Activated CD4-positive, CD25-positive, alpha-beta regulatory T cell treated with anti-CD3 and anti-CD28 coated beads, Interleukin-2, amount 50 U/mL, for 16 hours (primary cell): ENCODE measurements around the gene ZFAND2B.

Source experiments
- DNase-seq: peaks from one replicate; pipeline ENCODE4 v3.0.0-alpha.2; 2020; ENCODE audit warnings: low read depth, low spot score

ZFAND2B gene

GRCh38 chr2:219206328-219207133 is at the start of gene ZFAND2B:
Gene ZFAND2B (plus strand): TSS chr2:219206782. CDS start chr2:219206988, 206 bp downstream.
- peak; percentile 89 for DNase-seq

- no peak for DNase-seq
Observed at GRCh38 chr2:219157396-219157795, 49.2 kb upstream of the ZFAND2B start.

GRCh38 chr2:219158025-219158424 is 48.6 kb upstream of the ZFAND2B start:
- no peak for DNase-seq

GRCh38 chr2:219158586-219158985 is 48.0 kb upstream of the ZFAND2B start:
- DNase-seq: no peak

GRCh38 chr2:219159771-219160185 is 46.8 kb upstream of the ZFAND2B start:
- DNase-seq: no peak

- DNase-seq: peak; percentile 81
Observed at GRCh38 chr2:219160186-219161017, 46.2 kb upstream of the ZFAND2B start, which contains the start of gene NHEJ1. Gene NHEJ1 (minus strand): TSS chr2:219160815. CDS start chr2:219158362, 2,453 bp downstream.

- DNase-seq: no peak
Observed at GRCh38 chr2:219161097-219161496, 45.5 kb upstream of the ZFAND2B start.

GRCh38 chr2:219163156-219163555 is 43.4 kb upstream of the ZFAND2B start:
- DNase-seq: no peak

- no peak for DNase-seq
Observed at GRCh38 chr2:219165058-219165911, 41.3 kb upstream of the ZFAND2B start.

GRCh38 chr2:219167997-219168396 is 38.6 kb upstream of the ZFAND2B start:
- DNase-seq: no peak

- DNase-seq: no peak
Observed at GRCh38 chr2:219168526-219168925, 38.1 kb upstream of the ZFAND2B start.

- no peak for DNase-seq
Observed at GRCh38 chr2:219168932-219169331, 37.6 kb upstream of the ZFAND2B start.

GRCh38 chr2:219169930-219170654 is 36.5 kb upstream of the ZFAND2B start, which contains the start of gene SLC23A3:
Gene SLC23A3 (minus strand): TSS chr2:219170029. CDS start chr2:219169984, 45 bp downstream.
- no peak for DNase-seq

- DNase-seq: no peak
Observed at GRCh38 chr2:219171231-219171651, 35.3 kb upstream of the ZFAND2B start.

GRCh38 chr2:219172231-219173154 is 34.1 kb upstream of the ZFAND2B start:
- no peak for DNase-seq

- DNase-seq: no peak
Observed at GRCh38 chr2:219173176-219173575, 33.4 kb upstream of the ZFAND2B start.

GRCh38 chr2:219174146-219174545 is 32.4 kb upstream of the ZFAND2B start:
- no peak for DNase-seq

- DNase-seq: no peak
Observed at GRCh38 chr2:219174801-219175200, 31.8 kb upstream of the ZFAND2B start.

GRCh38 chr2:219175486-219175885 is 31.1 kb upstream of the ZFAND2B start:
- DNase-seq: no peak
